ENCODE data around the gene CCDC197. TPM values are rescaled to one million over a fixed set of nuclear protein-coding genes. Genes with fewer than 3 reads are reported as not detected.

The CCDC197 gene
- total RNA-seq, 1 experiment from 2014 or later: not detected

GRCh38 chr14:93989939-93990338, 7.2 kb upstream of the CCDC197 start:
- H3K27ac Mint-ChIP-seq: no peak overlapping the region
- H3K4me3 Mint-ChIP-seq: no peak overlapping the region
- no peaks in the 10 kb centered on the region for H3K9me3 Mint-ChIP-seq
- DNase-seq (ENCODE audit: low spot score): no peak
- no peaks in the 10 kb centered on the region for H3K36me3 Mint-ChIP-seq
- no peaks in the 10 kb centered on the region; the same call in 1 of the 2 replicates for H3K27me3 Mint-ChIP-seq (ENCODE audit: low read depth)
- peaks cover 8% of the 10 kb centered on the region; the same call in 1 of the 2 replicates for H3K4me1 Mint-ChIP-seq
- TF ChIP-seq ZNF317 (CRISPR knock-in tag; IDR thresholded peaks at IDR 0.05; ENCODE audit: borderline replicate concordance, low read depth) (no peak), ZNF671 (CRISPR knock-in tag; IDR thresholded peaks at IDR 0.05) (no peak), FOXP4 (CRISPR knock-in tag; IDR thresholded peaks at IDR 0.05) (no peak), NR1H2 (CRISPR knock-in tag; IDR thresholded peaks at IDR 0.05) (no peak), JUN (CRISPR knock-in tag; IDR thresholded peaks at IDR 0.05) (no peak), KAT7 (CRISPR knock-in tag; IDR thresholded peaks at IDR 0.05; ENCODE audit: borderline replicate concordance) (no peak), TEAD1 (CRISPR knock-in tag; IDR thresholded peaks at IDR 0.05) (no peak), ZNF232 (CRISPR knock-in tag; IDR thresholded peaks at IDR 0.05) (no peak), ZMAT4 (CRISPR knock-in tag; IDR thresholded peaks at IDR 0.05) (no peak), PRRX2 (CRISPR knock-in tag; IDR thresholded peaks at IDR 0.05) (no peak)
- TF ChIP-seq, protein P1, sequence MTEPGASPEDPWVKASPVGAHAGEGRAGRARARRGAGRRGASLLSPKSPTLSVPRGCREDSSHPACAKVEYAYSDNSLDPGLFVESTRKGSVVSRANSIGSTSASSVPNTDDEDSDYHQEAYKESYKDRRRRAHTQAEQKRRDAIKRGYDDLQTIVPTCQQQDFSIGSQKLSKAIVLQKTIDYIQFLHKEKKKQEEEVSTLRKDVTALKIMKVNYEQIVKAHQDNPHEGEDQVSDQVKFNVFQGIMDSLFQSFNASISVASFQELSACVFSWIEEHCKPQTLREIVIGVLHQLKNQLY (CRISPR knock-in tag; IDR thresholded peaks at IDR 0.05): no peak
- TF ChIP-seq, protein P2, sequence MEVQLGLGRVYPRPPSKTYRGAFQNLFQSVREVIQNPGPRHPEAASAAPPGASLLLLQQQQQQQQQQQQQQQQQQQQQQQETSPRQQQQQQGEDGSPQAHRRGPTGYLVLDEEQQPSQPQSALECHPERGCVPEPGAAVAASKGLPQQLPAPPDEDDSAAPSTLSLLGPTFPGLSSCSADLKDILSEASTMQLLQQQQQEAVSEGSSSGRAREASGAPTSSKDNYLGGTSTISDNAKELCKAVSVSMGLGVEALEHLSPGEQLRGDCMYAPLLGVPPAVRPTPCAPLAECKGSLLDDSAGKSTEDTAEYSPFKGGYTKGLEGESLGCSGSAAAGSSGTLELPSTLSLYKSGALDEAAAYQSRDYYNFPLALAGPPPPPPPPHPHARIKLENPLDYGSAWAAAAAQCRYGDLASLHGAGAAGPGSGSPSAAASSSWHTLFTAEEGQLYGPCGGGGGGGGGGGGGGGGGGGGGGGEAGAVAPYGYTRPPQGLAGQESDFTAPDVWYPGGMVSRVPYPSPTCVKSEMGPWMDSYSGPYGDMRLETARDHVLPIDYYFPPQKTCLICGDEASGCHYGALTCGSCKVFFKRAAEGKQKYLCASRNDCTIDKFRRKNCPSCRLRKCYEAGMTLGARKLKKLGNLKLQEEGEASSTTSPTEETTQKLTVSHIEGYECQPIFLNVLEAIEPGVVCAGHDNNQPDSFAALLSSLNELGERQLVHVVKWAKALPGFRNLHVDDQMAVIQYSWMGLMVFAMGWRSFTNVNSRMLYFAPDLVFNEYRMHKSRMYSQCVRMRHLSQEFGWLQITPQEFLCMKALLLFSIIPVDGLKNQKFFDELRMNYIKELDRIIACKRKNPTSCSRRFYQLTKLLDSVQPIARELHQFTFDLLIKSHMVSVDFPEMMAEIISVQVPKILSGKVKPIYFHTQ (CRISPR knock-in tag; IDR thresholded peaks at IDR 0.05): no peak
- POLR2A ChIA-PET: no interaction called here
- CTCF ChIA-PET: interaction anchor here (4.1 kb wide), 1 partner anchor 50 kb away, joined by 35 read pairs; no protein-coding TSS in a partner anchor
- no peak for ATAC-seq

GRCh38 chr14:93991212-93991611, 5.9 kb upstream of the CCDC197 start:
- POLR2A ChIA-PET: no interaction called here
- no peak for TF ChIP-seq ETV6 (CRISPR knock-in tag; IDR thresholded peaks at IDR 0.05)
- no peak for TF ChIP-seq TEAD4 (CRISPR knock-in tag; IDR thresholded peaks at IDR 0.05)
- no peak for TF ChIP-seq MXD4 (CRISPR knock-in tag; IDR thresholded peaks at IDR 0.05; ENCODE audit: borderline replicate concordance)
- no peak for TF ChIP-seq TCF7 (CRISPR knock-in tag; IDR thresholded peaks at IDR 0.05; ENCODE audit: low read depth)
- TF ChIP-seq, protein P3, sequence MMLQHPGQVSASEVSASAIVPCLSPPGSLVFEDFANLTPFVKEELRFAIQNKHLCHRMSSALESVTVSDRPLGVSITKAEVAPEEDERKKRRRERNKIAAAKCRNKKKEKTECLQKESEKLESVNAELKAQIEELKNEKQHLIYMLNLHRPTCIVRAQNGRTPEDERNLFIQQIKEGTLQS (CRISPR knock-in tag; conservative IDR thresholded peaks at IDR 0.05): no peak
- no peak for TF ChIP-seq USF2 (CRISPR knock-in tag; IDR thresholded peaks at IDR 0.05)
- TF ChIP-seq GRHL2 (CRISPR knock-in tag; IDR thresholded peaks at IDR 0.05; ENCODE audit: insufficient replicate concordance, severe bottlenecking): no peak
- TF ChIP-seq, protein P4, sequence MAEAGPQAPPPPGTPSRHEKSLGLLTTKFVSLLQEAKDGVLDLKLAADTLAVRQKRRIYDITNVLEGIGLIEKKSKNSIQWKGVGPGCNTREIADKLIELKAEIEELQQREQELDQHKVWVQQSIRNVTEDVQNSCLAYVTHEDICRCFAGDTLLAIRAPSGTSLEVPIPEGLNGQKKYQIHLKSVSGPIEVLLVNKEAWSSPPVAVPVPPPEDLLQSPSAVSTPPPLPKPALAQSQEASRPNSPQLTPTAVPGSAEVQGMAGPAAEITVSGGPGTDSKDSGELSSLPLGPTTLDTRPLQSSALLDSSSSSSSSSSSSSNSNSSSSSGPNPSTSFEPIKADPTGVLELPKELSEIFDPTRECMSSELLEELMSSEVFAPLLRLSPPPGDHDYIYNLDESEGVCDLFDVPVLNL (CRISPR knock-in tag; IDR thresholded peaks at IDR 0.05; ENCODE audit: borderline replicate concordance, low read depth): no peak
- no peak for TF ChIP-seq ZNF532 (CRISPR knock-in tag; IDR thresholded peaks at IDR 0.05; ENCODE audit: borderline replicate concordance)

More at GRCh38 chr14:93991212-93991611, 5.9 kb upstream of the CCDC197 start:
- Mint-ChIP-seq H3K27me3 (ENCODE audit: low read depth) (no peaks in the 10 kb centered on the region; the same call in 1 of the 2 replicates), H3K4me1 (peaks cover 11% of the 10 kb centered on the region), H3K36me3 (no peaks in the 10 kb centered on the region), H3K9me3 (no peaks in the 10 kb centered on the region), H3K4me3 (no peak overlapping the region), H3K27ac (no peak overlapping the region)
- CTCF ChIA-PET: interaction anchor here (1.0 to 4.1 kb wide), 2 partner anchors 9 to 52 kb away, joined by 3 to 35 read pairs; no protein-coding TSS in a partner anchor
- ATAC-seq (no peak), DNase-seq (ENCODE audit: low spot score) (no peak)

Measured in WTC11 (cell line).